ENCODE measurements around the gene PSMA5.
"Not testable (repeated sequence)": the region's sequence is repeated elsewhere in the genome, so short reads cannot be mapped to it uniquely, and the experiment has no call there.

The PSMA5 gene

DNA sequence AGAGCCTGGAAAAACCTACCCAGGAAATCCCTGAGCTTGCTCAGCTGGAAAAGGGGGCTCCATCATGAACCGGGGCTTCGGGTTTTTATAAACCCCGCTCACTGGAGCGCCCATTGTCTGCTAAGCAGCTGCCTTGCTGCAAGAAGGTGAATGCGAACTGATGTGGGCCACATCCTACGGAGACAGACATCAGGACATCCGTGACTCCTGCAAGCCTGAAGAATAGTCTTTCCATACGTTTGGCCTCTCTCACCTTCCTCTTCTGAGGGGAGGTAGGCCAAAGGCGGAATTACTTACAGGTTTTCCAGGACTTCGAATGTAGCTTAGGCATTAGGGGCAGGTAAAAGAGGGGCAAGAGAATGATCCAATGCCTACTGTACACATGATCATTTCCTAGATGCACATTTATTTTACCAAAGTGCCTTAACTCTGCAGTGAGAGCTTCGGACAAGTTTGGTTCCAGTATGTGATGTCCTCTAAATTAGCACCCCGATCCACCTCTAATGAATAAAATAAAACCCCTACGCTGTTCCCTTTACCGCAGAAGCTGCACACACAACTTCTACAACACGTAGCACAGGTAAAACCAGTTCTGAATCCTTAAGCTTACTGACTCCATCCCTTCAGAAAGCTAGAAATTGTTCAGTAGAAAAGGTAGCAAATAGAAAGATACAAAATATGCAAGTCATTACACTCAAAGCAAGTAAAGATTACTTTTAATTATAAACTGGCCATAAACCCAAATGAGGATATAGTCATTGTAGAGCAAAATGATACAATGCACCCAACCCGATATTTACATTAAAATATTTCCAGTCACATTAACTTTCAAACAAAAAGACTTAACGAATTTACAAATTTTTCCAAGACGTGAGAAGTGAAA is 27.7 kb downstream of the PSMA5 start:
- H3K27ac ChIP-seq: peak overlapping the region; percentile 69
- TF ChIP-seq, protein P1, sequence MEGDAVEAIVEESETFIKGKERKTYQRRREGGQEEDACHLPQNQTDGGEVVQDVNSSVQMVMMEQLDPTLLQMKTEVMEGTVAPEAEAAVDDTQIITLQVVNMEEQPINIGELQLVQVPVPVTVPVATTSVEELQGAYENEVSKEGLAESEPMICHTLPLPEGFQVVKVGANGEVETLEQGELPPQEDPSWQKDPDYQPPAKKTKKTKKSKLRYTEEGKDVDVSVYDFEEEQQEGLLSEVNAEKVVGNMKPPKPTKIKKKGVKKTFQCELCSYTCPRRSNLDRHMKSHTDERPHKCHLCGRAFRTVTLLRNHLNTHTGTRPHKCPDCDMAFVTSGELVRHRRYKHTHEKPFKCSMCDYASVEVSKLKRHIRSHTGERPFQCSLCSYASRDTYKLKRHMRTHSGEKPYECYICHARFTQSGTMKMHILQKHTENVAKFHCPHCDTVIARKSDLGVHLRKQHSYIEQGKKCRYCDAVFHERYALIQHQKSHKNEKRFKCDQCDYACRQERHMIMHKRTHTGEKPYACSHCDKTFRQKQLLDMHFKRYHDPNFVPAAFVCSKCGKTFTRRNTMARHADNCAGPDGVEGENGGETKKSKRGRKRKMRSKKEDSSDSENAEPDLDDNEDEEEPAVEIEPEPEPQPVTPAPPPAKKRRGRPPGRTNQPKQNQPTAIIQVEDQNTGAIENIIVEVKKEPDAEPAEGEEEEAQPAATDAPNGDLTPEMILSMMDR (conservative IDR thresholded peaks at IDR 0.05): no peak

DNA sequence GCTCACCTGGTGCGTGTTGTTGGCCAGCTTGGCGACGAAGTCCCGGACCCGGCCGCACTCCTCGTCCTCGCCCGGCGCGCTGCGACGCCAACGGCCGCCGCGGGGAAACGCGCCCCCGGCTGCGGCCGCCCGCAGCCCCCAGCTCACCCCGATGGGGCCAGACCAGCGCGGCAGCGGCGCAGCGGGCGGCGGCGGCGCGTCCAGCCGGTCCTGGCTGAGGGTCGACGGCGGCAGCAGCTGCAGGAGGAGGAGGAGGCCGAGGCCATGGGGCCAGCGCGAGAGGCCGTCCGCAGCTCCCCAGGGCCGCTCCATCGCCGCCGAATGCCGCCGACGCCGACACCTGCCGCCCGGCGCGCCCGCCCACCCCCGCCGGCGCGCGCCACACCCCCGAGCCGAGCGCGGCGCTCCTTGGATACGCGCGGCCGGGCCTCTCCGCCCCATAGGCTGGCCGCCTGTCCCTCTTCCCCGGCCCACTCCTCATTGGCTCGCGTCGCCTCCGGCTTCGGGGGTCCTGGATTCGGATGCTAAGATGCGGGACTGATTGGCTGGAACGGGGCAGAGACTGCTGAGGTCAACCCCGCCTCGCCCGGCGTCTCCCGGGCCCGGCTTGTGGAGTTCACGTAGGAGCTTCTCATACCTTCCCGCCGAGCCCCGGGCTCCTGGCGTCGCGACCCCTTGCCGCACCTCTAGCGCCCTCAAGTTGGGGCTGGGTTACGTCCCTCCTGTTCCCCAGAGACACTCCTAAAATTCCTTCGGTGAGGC is 28.5 kb downstream of the PSMA5 start, which contains the start of gene SORT1:
TSS of gene SORT1 (minus strand) at position 338 of the 762 bp plus-strand sequence. CDS start at position 312, 26 bp downstream.
- H3K27ac ChIP-seq: peak within 1 kb of the TSS; percentile 69
- TF ChIP-seq, protein P1 (conservative IDR thresholded peaks at IDR 0.05): no peak

DNA sequence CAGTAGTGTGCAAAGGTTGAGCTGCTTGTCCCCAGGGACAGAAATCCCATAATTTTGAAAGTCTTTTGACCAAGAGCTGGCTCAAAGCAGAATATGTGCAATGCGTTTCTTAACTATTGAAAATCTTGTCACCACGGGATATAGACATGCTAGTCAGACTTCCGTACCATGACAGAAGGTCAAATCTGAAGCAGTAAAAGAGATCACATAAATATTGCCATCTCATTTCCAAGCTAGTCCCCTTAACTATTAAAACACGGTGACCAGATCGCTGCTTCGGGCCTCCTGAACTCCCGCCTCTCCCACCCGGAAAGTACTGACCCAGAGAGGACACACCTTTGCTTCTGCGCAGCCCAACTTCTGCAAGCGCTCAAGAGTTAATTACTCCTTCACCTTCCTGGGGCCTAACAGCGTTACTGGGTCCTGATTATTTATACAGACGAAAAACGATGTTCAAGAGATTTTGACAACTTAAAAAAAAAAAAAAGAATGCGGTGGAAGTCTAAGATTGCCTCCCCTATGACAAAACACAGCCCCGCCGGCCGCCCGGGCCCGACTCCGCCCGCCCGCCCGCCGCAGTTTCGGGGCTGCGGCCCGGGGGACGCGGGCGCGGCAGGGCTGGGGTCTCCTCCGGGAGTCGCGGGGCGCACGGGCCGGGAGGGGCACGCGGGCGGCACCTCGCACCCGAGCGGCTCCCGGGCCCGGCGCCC is 29.2 kb downstream of the PSMA5 start:
- TF ChIP-seq, protein P1 (conservative IDR thresholded peaks at IDR 0.05): no peak
- H3K27ac ChIP-seq: peak overlapping the region; percentile 69

DNA sequence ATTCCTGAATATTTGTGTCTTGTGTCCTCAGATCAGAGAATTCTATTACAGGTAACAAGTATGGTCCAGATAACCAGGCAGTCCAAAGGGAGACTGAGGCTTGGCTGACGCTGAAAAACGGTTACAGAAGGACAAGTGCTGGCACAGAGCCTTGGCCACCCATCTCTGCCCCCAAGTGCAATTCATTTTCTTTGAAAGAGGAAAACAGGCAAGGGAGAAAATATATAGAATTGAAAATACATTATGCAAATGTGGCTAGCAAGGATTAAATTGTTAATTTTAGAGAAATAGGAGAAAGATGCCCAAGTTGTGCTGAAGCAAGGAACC is 29.8 kb downstream of the PSMA5 start:
- H3K27ac ChIP-seq: peak overlapping the region; percentile 69
- TF ChIP-seq, protein P1 (conservative IDR thresholded peaks at IDR 0.05): no peak

DNA sequence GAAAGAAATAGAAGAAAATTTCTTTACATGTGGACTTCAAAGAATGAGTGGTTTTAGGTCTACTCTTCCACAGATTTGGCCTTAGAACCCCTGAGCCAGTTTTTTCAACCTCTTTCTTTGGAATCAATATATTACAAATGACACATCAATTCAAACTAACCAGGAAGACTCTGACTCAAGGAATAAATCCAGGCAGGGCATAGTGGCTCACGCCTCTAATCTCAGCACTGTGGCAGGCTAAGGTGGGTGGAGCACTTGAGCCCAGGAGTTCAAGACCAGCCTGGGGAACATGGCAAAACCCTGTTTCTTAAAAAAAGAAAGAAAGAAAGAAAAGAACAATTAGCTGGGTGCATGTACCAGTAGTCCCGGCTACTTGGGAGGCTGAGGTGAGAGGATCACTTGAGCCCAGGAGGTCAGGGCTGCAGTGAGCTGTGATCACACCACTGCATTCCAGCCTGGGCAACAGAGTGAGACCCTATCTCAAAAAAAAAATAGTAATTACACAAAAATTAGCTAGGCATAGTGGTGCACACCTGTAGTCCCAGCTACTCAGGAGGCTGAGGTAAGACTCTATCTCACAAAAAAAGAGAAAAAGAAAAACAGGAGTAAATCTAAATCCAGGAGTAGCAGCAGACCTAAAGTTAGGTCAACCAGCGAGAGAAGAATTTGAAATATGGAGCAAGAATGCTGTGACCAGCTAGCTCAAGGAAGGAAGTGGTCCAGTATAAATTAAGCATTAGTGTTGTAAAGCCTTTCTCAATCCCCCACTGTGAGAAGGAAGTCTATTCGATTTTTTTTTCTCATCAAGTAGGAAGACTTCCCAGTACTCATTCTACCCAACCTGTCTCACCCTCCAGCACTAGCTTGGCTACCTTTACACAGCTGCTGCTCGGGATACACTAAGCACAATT is 30.4 kb downstream of the PSMA5 start:
- TF ChIP-seq, protein P1 (conservative IDR thresholded peaks at IDR 0.05): no peak
- H3K27ac ChIP-seq: no peak overlapping the region

DNA sequence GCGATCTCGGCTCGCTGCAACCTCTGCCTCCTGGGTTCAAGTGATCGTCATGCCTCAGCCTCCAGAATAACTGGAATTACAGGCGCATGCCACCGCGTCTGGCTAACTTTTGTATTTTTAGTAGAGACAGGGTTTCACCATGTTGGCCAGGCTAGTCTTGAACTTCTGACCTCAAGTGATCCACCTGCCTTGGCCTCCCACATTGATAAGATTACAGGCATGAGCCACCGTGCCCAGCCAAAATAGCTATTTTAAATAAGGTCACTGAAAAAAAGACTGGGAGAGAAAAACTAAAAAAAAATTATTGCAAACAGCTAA is 31.0 kb downstream of the PSMA5 start:
- H3K27ac ChIP-seq: not testable (repeated sequence)

DNA sequence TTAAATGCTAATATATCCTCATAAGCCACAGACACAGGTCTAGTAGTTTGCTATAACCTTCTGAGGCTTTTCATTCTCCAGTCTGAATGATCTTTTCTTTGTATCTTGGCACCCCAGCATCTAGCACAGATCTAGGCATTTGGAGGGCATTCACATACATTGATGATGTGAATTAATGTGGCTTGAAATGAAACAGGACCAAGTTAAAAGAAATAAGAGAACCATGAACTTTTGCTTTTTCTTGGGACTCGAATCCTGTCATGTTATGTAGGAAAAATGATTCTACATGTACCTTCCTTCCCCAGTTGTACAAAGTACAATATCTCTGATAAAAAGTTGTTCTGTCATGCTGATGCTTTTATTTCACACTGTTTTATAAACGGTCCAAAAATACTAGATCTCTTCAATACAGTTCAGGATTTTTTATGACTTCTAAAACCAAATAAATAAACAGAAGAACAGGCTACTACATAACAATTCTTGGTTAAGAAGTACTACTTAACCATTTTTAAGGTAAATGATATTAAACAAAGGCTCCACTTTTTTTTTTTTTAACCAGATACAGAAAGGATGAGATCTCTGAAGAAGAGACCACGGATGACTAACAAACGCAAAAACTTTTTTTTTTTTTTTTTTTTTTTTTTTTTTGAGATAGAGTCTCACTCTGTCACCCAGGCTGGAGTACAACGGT is 31.5 kb downstream of the PSMA5 start:
- TF ChIP-seq, protein P1 (conservative IDR thresholded peaks at IDR 0.05): no peak
- H3K27ac ChIP-seq: no peak overlapping the region

All from VCaP (cell line).